GM10248 (cell line): ENCODE results near the gene TMEM135.

Source experiments
- CTCF ChIA-PET: fragments of 300-600 bp; sonication (Branson Sonifier 250); formaldehyde crosslinking; extraction: SDS; loops from one replicate; lab custom pipeline; 2021; ENCODE audit warnings: antibody characterized with exemption; lab: Yijun Ruan, JAX
- POLR2A ChIA-PET: fragments of 350-650 bp; sonication (Branson Sonifier 250); formaldehyde crosslinking; extraction: SDS; loops from one replicate; lab custom pipeline; 2020; ENCODE audit warnings: antibody characterized with exemption; lab: Yijun Ruan, JAX
- DNase-seq: peaks from one replicate; pipeline ENCODE4 v3.0.0; 2012; ENCODE audit errors: extremely low spot score
- TF ChIP-seq, protein P1 (sequence below): IDR thresholded peaks from 2 replicates; pipeline ENCODE4 v1.5.1; 2012; ENCODE audit warnings: mild to moderate bottlenecking, low read depth; ENCODE audit errors: extremely low read depth, missing control alignments, control extremely low read depth

The TMEM135 gene

DNA sequence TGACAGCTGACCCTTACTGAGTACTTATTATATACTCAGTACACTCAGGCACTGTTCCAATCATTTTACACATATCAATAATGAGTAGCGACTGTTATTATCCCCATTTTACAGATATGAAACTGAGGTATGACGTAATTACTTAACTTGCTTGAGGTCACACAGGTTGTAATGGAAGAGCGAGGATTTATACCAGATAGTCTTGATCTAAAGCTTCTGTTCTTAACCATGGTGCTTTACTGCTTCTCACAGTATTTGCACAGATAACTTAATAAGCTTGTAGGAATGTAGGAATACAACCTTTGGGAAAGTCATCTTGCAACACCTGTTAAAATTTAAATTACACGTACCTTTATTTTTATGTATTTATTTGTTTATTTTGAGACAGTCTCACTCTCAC lies 31.7 kb upstream of the TMEM135 start:
- ChIA-PET CTCF (interaction anchor here (1.2 kb wide), 1 partner anchor 10 kb away, joined by 3 read pairs; no protein-coding TSS in a partner anchor), POLR2A (no interaction called here)
- TF ChIP-seq, protein P1, sequence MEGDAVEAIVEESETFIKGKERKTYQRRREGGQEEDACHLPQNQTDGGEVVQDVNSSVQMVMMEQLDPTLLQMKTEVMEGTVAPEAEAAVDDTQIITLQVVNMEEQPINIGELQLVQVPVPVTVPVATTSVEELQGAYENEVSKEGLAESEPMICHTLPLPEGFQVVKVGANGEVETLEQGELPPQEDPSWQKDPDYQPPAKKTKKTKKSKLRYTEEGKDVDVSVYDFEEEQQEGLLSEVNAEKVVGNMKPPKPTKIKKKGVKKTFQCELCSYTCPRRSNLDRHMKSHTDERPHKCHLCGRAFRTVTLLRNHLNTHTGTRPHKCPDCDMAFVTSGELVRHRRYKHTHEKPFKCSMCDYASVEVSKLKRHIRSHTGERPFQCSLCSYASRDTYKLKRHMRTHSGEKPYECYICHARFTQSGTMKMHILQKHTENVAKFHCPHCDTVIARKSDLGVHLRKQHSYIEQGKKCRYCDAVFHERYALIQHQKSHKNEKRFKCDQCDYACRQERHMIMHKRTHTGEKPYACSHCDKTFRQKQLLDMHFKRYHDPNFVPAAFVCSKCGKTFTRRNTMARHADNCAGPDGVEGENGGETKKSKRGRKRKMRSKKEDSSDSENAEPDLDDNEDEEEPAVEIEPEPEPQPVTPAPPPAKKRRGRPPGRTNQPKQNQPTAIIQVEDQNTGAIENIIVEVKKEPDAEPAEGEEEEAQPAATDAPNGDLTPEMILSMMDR: no peak
- no peak for DNase-seq

DNA sequence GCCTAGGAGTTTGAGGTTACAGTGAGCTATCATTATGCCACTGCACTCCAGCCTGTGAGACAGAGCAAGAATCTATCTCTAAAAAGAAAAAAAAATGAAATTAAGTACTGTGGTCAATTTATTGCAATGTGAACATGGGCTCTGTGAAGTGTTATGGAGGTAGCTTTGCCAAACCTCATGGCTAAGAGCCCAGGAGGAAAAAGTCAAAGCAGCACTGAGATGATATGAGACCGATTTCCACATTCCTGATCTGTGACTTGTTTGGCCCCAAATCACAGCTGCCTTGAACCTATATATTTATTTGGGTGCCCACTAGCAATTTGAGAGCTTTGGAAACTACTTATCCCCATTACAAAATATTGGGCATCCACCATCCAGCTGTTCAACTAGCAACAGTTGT lies 29.8 kb upstream of the TMEM135 start:
- CTCF ChIA-PET: interaction anchor here (0.9 kb wide), 1 partner anchor 13 kb away, joined by 3 read pairs; no protein-coding TSS in a partner anchor
- POLR2A ChIA-PET: no interaction called here
- DNase-seq: no peak
- TF ChIP-seq, protein P1: no peak

DNA sequence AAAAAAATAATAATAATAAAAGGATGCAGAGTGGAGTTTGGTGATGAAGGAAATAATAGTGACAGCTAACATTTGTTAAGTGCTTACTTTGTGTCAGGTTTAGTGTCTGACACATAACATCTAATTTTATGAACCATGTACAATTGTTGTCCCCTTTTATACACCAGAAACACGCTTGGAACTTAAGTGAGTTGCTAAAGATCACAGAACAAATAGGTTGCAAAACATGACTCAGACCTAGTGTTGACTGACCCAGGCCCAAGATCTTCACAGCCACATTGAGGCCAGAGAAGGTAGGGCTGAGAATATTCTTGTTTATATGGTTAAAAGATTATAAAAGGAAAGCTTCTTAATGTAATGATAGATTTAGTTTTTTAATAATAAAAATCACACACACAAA lies 25.6 kb upstream of the TMEM135 start:
- TF ChIP-seq, protein P1: no peak
- POLR2A ChIA-PET: interaction anchor here (0.6 kb wide), 1 partner anchor 1694 kb away, joined by 3 read pairs; no protein-coding TSS in a partner anchor
- no peak for DNase-seq
- CTCF ChIA-PET: interaction anchor here (1.4 kb wide), 2 partner anchors 17 to 24 kb away, joined by 3 to 9 read pairs; no protein-coding TSS in a partner anchor

GRCh38 chr11:87012673-87013072 lies 25.1 kb upstream of the TMEM135 start:
- CTCF ChIA-PET: interaction anchor here (0.9 to 1.4 kb wide), 5 partner anchors 9 to 25 kb away, joined by 3 to 9 read pairs (median 4); partner anchors contain the start of gene TMEM135
- no peak for DNase-seq
- TF ChIP-seq, protein P1: no peak
- POLR2A ChIA-PET: no interaction called here

DNA sequence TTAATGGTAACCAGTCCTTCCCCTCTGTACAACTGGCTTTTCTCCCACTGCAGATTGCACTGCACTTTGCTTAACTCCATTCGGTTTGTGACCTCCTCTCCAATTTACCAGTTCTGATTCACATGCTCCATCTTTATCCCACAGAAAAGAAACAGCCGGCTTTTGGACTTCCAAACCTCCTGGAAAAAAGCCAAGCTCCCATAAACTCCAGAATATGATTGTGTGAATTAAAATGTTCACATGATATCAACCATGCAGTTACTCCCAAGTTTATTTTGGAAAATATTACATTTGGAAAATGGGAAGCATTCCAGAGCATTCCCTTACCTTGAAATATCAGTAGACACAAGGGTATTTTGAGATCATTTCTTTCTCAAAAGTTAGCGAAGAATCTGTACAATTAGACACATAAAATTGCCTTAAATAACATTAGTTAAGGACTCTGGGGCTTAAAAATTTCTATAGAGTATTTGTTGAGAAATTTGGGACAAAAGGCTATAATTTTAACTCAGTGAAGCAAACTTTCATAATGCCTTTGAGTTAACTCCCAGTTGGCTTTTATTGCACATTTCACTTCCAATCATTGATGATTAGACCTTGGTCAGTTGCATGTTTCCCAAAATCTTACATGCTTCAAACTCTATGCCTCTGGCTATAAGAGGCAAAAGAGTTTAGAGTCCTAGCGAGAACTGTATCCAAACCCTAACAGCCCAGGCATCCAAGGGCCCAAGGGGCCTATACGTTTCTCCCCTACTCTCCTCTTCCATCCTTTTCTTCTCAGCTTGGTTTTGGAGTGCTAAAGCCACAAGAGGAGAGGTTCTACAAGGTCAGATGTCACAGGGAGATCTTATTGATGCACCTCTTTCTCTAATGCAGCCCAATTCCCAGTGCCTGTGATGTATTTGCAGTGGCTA lies 23.6 kb upstream of the TMEM135 start:
- DNase-seq: no peak
- ChIA-PET CTCF (interaction anchor here (1.3 to 1.4 kb wide), 2 partner anchors 15 to 23 kb away, joined by 3 to 5 read pairs; partner anchors contain the start of gene TMEM135), POLR2A (no interaction called here)
- TF ChIP-seq, protein P1: no peak

- CTCF ChIA-PET: interaction anchor here (1.0 to 1.5 kb wide), 3 partner anchors 10 to 12 kb away, joined by 3 to 4 read pairs (median 3); no protein-coding TSS in a partner anchor
- TF ChIP-seq, protein P1: no peak
- no peak for DNase-seq
- POLR2A ChIA-PET: interaction anchor here (1.1 kb wide), 1 partner anchor 23 kb away, joined by 3 read pairs; no protein-coding TSS in a partner anchor
Measured at GRCh38 chr11:87015645-87016044, 22.1 kb upstream of the TMEM135 start.
